IgD-negative memory B cell (primary cell): ENCODE data around the gene OAF. TPM values are rescaled to one million over a fixed set of nuclear protein-coding genes. Genes with fewer than 3 reads are reported as not detected.

Source experiments
- H3K27ac Mint-ChIP-seq, 3 donors: one replicate each; pipeline ENCODE4 v1.8.0; 2020 to 2022; ENCODE audit warnings: mild to moderate bottlenecking in 3 of 3, mixed read lengths in 3 of 3, moderate library complexity in 1 of 3
- H3K27me3 Mint-ChIP-seq: one replicate; pipeline ENCODE4 v1.8.0; 2021; ENCODE audit warnings: mixed read lengths
- H3K36me3 Mint-ChIP-seq: one replicate; pipeline ENCODE4 v1.8.0; 2020; ENCODE audit warnings: mild to moderate bottlenecking, mixed read lengths
- H3K4me1 Mint-ChIP-seq, 3 donors: one replicate each; pipeline ENCODE4 v1.8.0; 2020 to 2022; ENCODE audit warnings: mixed read lengths in 3 of 3, mild to moderate bottlenecking in 1 of 3
- H3K4me3 Mint-ChIP-seq, 4 donors: one replicate each; pipeline ENCODE4 v1.8.0; 2020 to 2022; ENCODE audit warnings: mild to moderate bottlenecking in 4 of 4, mixed read lengths in 4 of 4, moderate library complexity in 3 of 4
- H3K9me3 Mint-ChIP-seq, 3 donors: one replicate each; pipeline ENCODE4 v1.8.0; 2020 to 2021; ENCODE audit warnings: mixed read lengths in 3 of 3, mild to moderate bottlenecking in 1 of 3
- polyA plus RNA-seq: library from polyadenylated mRNA; unstranded; fragments of 300-500 nt; fragmentation: Illumina TruSeq; gene quantifications from one replicate; pipeline ENCODE4 v1.2.3, GENCODE V29; 2021

Gene OAF
- polyA plus RNA-seq, 1 donor from 2014 or later: 0.45 TPM

GRCh38 chr11:120219938-120220746 is 9.3 kb downstream of the OAF start:
- no peak overlapping the region for H3K27ac Mint-ChIP-seq
- no peak overlapping the region for H3K4me3 Mint-ChIP-seq
- H3K4me1 Mint-ChIP-seq: peaks cover 5 to 8% (median 5%) of the 10 kb centered on the region in 3 donors
- H3K36me3 Mint-ChIP-seq: peaks cover 2% of the 10 kb centered on the region
- peaks cover 11% of the 10 kb centered on the region for H3K27me3 Mint-ChIP-seq
- H3K9me3 Mint-ChIP-seq: no peaks in the 10 kb centered on the region

GRCh38 chr11:120220747-120221037 is 9.9 kb downstream of the OAF start:
- H3K9me3 Mint-ChIP-seq: no peaks in the 10 kb centered on the region
- peaks cover 9% of the 10 kb centered on the region for H3K27me3 Mint-ChIP-seq
- no peak overlapping the region for H3K27ac Mint-ChIP-seq
- H3K4me1 Mint-ChIP-seq: peaks cover 5 to 9% (median 6%) of the 10 kb centered on the region in 3 donors
- peaks cover 2% of the 10 kb centered on the region for H3K36me3 Mint-ChIP-seq
- no peak overlapping the region for H3K4me3 Mint-ChIP-seq

- peak overlapping the region in 1 of 4 donors; percentile 45 for H3K4me3 Mint-ChIP-seq
- no peak overlapping the region for H3K27ac Mint-ChIP-seq
- peaks cover 5 to 11% (median 9%) of the 10 kb centered on the region in 3 donors for H3K4me1 Mint-ChIP-seq
- H3K36me3 Mint-ChIP-seq: peaks cover 2% of the 10 kb centered on the region
- H3K9me3 Mint-ChIP-seq: no peaks in the 10 kb centered on the region
- H3K27me3 Mint-ChIP-seq: peaks cover 7% of the 10 kb centered on the region
Measured at GRCh38 chr11:120221115-120221752, 10.4 kb downstream of the OAF start.

GRCh38 chr11:120222916-120223315 is 12.1 kb downstream of the OAF start:
- Mint-ChIP-seq H3K27me3 (peaks cover 9% of the 10 kb centered on the region), H3K4me1 (peaks cover 5 to 11% (median 9%) of the 10 kb centered on the region in 3 donors), H3K27ac (no peak overlapping the region), H3K4me3 (no peak overlapping the region), H3K36me3 (peaks cover 2% of the 10 kb centered on the region), H3K9me3 (no peaks in the 10 kb centered on the region)

GRCh38 chr11:120223793-120224192 is 13.0 kb downstream of the OAF start:
- Mint-ChIP-seq H3K27me3 (peaks cover 9% of the 10 kb centered on the region), H3K36me3 (peaks cover 1% of the 10 kb centered on the region), H3K9me3 (no peaks in the 10 kb centered on the region), H3K4me1 (peaks cover 5 to 11% (median 8%) of the 10 kb centered on the region in 3 donors), H3K4me3 (no peak overlapping the region), H3K27ac (peak overlapping the region in 1 of 3 donors; percentile 48)

GRCh38 chr11:120224361-120224760 is 13.5 kb downstream of the OAF start:
- Mint-ChIP-seq H3K36me3 (no peaks in the 10 kb centered on the region), H3K27ac (peak overlapping the region in 2 of 3 donors; percentile 47 to 48), H3K4me3 (peak overlapping the region in 1 of 4 donors; percentile 51), H3K27me3 (peaks cover 9% of the 10 kb centered on the region), H3K9me3 (no peaks in the 10 kb centered on the region), H3K4me1 (peaks cover 5 to 11% (median 8%) of the 10 kb centered on the region in 3 donors)

GRCh38 chr11:120224972-120225909 is 14.4 kb downstream of the OAF start:
- H3K27ac Mint-ChIP-seq: peak overlapping the region in 1 of 3 donors; percentile 67
- peak overlapping the region in 1 of 4 donors; percentile 45 for H3K4me3 Mint-ChIP-seq
- H3K4me1 Mint-ChIP-seq: peaks cover 5 to 11% (median 8%) of the 10 kb centered on the region in 3 donors
- no peaks in the 10 kb centered on the region for H3K9me3 Mint-ChIP-seq
- peaks cover 9% of the 10 kb centered on the region for H3K27me3 Mint-ChIP-seq
- no peaks in the 10 kb centered on the region for H3K36me3 Mint-ChIP-seq

- Mint-ChIP-seq H3K36me3 (peaks cover 2% of the 10 kb centered on the region), H3K4me1 (peaks cover 5 to 11% (median 8%) of the 10 kb centered on the region in 3 donors), H3K4me3 (no peak overlapping the region), H3K27ac (no peak overlapping the region), H3K9me3 (no peaks in the 10 kb centered on the region), H3K27me3 (peaks cover 9% of the 10 kb centered on the region)
Measured at GRCh38 chr11:120226242-120226641, 15.4 kb downstream of the OAF start.

GRCh38 chr11:120226714-120227113 is 15.9 kb downstream of the OAF start:
- Mint-ChIP-seq H3K4me3 (no peak overlapping the region), H3K4me1 (peaks cover 5 to 11% (median 8%) of the 10 kb centered on the region in 3 donors), H3K27ac (no peak overlapping the region), H3K36me3 (peaks cover 2% of the 10 kb centered on the region), H3K27me3 (peaks cover 9% of the 10 kb centered on the region), H3K9me3 (no peaks in the 10 kb centered on the region)

GRCh38 chr11:120227228-120227852 is 16.5 kb downstream of the OAF start:
- no peak overlapping the region for H3K27ac Mint-ChIP-seq
- peaks cover 5 to 11% (median 8%) of the 10 kb centered on the region in 3 donors for H3K4me1 Mint-ChIP-seq
- H3K9me3 Mint-ChIP-seq: no peaks in the 10 kb centered on the region
- H3K27me3 Mint-ChIP-seq: peaks cover 9% of the 10 kb centered on the region
- no peak overlapping the region for H3K4me3 Mint-ChIP-seq
- H3K36me3 Mint-ChIP-seq: peaks cover 2% of the 10 kb centered on the region

GRCh38 chr11:120228794-120229384 is 18.1 kb downstream of the OAF start:
- Mint-ChIP-seq H3K27me3 (peaks cover 15% of the 10 kb centered on the region), H3K9me3 (no peaks in the 10 kb centered on the region), H3K27ac (no peak overlapping the region), H3K4me3 (no peak overlapping the region), H3K4me1 (peaks cover 5 to 10% (median 8%) of the 10 kb centered on the region in 3 donors), H3K36me3 (peaks cover 2% of the 10 kb centered on the region)

- no peak overlapping the region for H3K4me3 Mint-ChIP-seq
- peaks cover under 1 to 7% (median 5%) of the 10 kb centered on the region in 3 donors for H3K4me1 Mint-ChIP-seq
- H3K36me3 Mint-ChIP-seq: peaks cover 2% of the 10 kb centered on the region
- no peak overlapping the region for H3K27ac Mint-ChIP-seq
- no peaks in the 10 kb centered on the region for H3K9me3 Mint-ChIP-seq
- H3K27me3 Mint-ChIP-seq: peaks cover 11% of the 10 kb centered on the region
Measured at GRCh38 chr11:120229451-120230424, 18.9 kb downstream of the OAF start.

- Mint-ChIP-seq H3K27ac (no peak overlapping the region), H3K36me3 (peaks cover 2% of the 10 kb centered on the region), H3K9me3 (no peaks in the 10 kb centered on the region), H3K27me3 (peaks cover 15% of the 10 kb centered on the region), H3K4me1 (peaks cover 0 to 3% (median 2%) of the 10 kb centered on the region in 3 donors), H3K4me3 (peak overlapping the region in 1 of 4 donors; percentile 47)
Measured at GRCh38 chr11:120230433-120231071, 19.7 kb downstream of the OAF start.
